Measurements from ENCODE around the gene ZNF22. TPM values are rescaled to one million over a fixed set of nuclear protein-coding genes. Genes with fewer than 3 reads are reported as not detected.

The ZNF22 gene
- total and polyA plus RNA-seq, 2 of the 8 experiments (the other 6 are each of a cell fraction or from before 2014, with no cell fraction given), result 18.2 to 45.2 TPM

GRCh38 chr10:44973323-44974081, 27.2 kb upstream of the ZNF22 start:
- no peak overlapping the region for H3K56ac ChIP-seq (replicated peaks; ENCODE audit: insufficient read length, low read depth, low read length)
- CTCF ChIA-PET (ENCODE audit: partially characterized antibody), result interaction anchor here (0.7 to 2.6 kb wide), 15 partner anchors 10 to 49 kb away, joined by 3 to 26 read pairs (median 4); partner anchors contain the start of gene ZNF22
- POLR2A ChIA-PET (ENCODE audit: partially characterized antibody), result interaction anchor here (0.6 to 1.9 kb wide), 8 partner anchors 8 to 41 kb away, joined by 3 to 7 read pairs (median 3); partner anchors contain the start of gene RASSF4
- peaks cover 14 to 38% (median 26%) of the 10 kb centered on the region in 4 experiments for H3K4me1 ChIP-seq (replicated peaks in 1 of 4; ENCODE audit: control insufficient read depth in 3 of 4, insufficient read depth in 4 of 4, low read length in 3 of 4)
- H3K4me3 ChIP-seq (ENCODE audit: extremely low read depth in 1 of 4, insufficient read depth in 2 of 4, low read depth in 3 of 4, low read length in 4 of 4), result peak overlapping the region in 1 of 4 experiments; percentile 64; a peak in 1 of 8 replicates
- 0 out of 2 replicates have a peak overlapping the region, but pooled peaks have one; percentile 71 for H2BK5ac ChIP-seq (ENCODE audit: low read depth, low read length)
- H3K79me2 ChIP-seq (ENCODE audit: control insufficient read depth in 1 of 2, insufficient read depth in 2 of 2, low read length in 2 of 2), result no peaks in the 10 kb centered on the region
- no peak overlapping the region for H2AFZ ChIP-seq (ENCODE audit: low read length)
- no peaks in the 10 kb centered on the region for H3K9me3 ChIP-seq (ENCODE audit: insufficient read depth in 2 of 2, low read depth in 1 of 2, low read length in 1 of 2)
- H2BK12ac ChIP-seq (ENCODE audit: low read depth, low read length), result peak overlapping the region; percentile 79; the same call in 1 of the 2 replicates
- H3K23me2 ChIP-seq (ENCODE audit: low read depth, low read length), result peaks cover 14% of the 10 kb centered on the region; the same call in 1 of the 2 replicates
- H2BK120ac ChIP-seq (replicated peaks; ENCODE audit: low read depth, low read length), result peak overlapping the region; percentile 71
- DNase-seq (ENCODE audit: low read depth in 1 of 2, low spot score in 2 of 2) (no peak), FAIRE-seq (no peak)
- peak overlapping the region; percentile 78 for H3K18ac ChIP-seq (ENCODE audit: extremely low read depth, low read length)
- H3K27me3 ChIP-seq (replicated peaks in 1 of 4; ENCODE audit: control insufficient read depth in 3 of 4, extremely low read depth in 1 of 4, insufficient read depth in 3 of 4, low read length in 3 of 4), result no peaks in the 10 kb centered on the region; a peak in 1 of 7 replicates
- H4K91ac ChIP-seq (replicated peaks; ENCODE audit: insufficient read length, low read length), result peak overlapping the region; percentile 86
- H2AK5ac ChIP-seq (ENCODE audit: low read depth, low read length), result peak overlapping the region; percentile 83; the same call in 1 of the 2 replicates
- H3K14ac ChIP-seq (ENCODE audit: insufficient read length), result no peak overlapping the region
- H2BK20ac ChIP-seq (ENCODE audit: low read length), result peak overlapping the region; percentile 87; the same call in 1 of the 2 replicates
- H3K23ac ChIP-seq (ENCODE audit: insufficient read length), result no peak overlapping the region
- H3K79me1 ChIP-seq (ENCODE audit: low read depth, low read length), result peaks cover 2% of the 10 kb centered on the region; the same call in 1 of the 2 replicates
- peaks cover 0 to 6% (median 0%) of the 10 kb centered on the region in 4 experiments; a peak in 3 of 8 replicates for H3K36me3 ChIP-seq (ENCODE audit: control insufficient read depth in 2 of 4, insufficient read depth in 4 of 4, low read length in 3 of 4)
- H4K5ac ChIP-seq (ENCODE audit: insufficient read length, low read depth, low read length), result no peak overlapping the region
- peak overlapping the region; percentile 36 to 65 for H3K4me2 ChIP-seq (ENCODE audit: insufficient read depth in 1 of 2, low read depth in 2 of 2, low read length in 2 of 2)
- TF ChIP-seq TCF12 (IDR thresholded peaks at IDR 0.05; ENCODE audit: low read depth, low read length) (0 out of 2 replicates have a peak, but pooled peaks have one; percentile 24), GABPA (IDR thresholded peaks at IDR 0.05; ENCODE audit: borderline replicate concordance, insufficient read depth, low read length) (no peak), MAX (IDR thresholded peaks at IDR 0.05) (no peak)
- H3K27ac ChIP-seq (ENCODE audit: low read depth, low read length), result no peak overlapping the region
- 50% methylated on average over 18 of the region's 18 CpGs; no CpG with 5 or more reads in 1 of the 2 experiments for WGBS, 2 experiments (ENCODE audit: extremely low coverage in 1 of 2, insufficient coverage in 1 of 2, insufficient read length in 1 of 2, insufficient replicate concordance in 2 of 2, low coverage in 1 of 2, low lambda C conversion rate in 2 of 2, missing lambda C conversion rate in 1 of 2)
- H2BK15ac ChIP-seq (ENCODE audit: low read length), result peak overlapping the region; percentile 81
- H3K4ac ChIP-seq (replicated peaks; ENCODE audit: insufficient read length, low read depth, low read length), result no peak overlapping the region
- no peak overlapping the region for H4K8ac ChIP-seq (ENCODE audit: extremely low read depth, insufficient read depth, low read length)
- H4K20me1 ChIP-seq (replicated peaks in 1 of 2; ENCODE audit: control insufficient read depth in 1 of 2, insufficient read depth in 2 of 2, low read length in 2 of 2), result peaks cover 0 to 2% of the 10 kb centered on the region in 2 experiments
- H3K9ac ChIP-seq (replicated peaks in 1 of 4; ENCODE audit: extremely low read depth in 1 of 4, low read depth in 3 of 4, low read length in 3 of 4), result no peak overlapping the region
